ENCODE measurements around the gene JPH2. TPM values are rescaled to one million over a fixed set of nuclear protein-coding genes. Genes with fewer than 3 reads are reported as not detected.

JPH2 gene
- total and polyA plus RNA-seq, 10 of the 15 experiments (the other 5 are each of a cell fraction or from before 2014, with no cell fraction given), result 0.16 TPM; not detected in 9

GRCh38 chr20:44221368-44221954 lies 34.5 kb upstream of the JPH2 start (continued):
- TF ChIP-seq CEBPB (IDR thresholded peaks at IDR 0.05; ENCODE audit: borderline replicate concordance in 1 of 2, low read depth in 2 of 2, low read length in 2 of 2) (no peak), PML (IDR thresholded peaks at IDR 0.05; ENCODE audit: low read length) (no peak), E2F8 (IDR thresholded peaks at IDR 0.05; ENCODE audit: low read depth, partially characterized antibody) (no peak), GATAD2B (conservative IDR thresholded peaks at IDR 0.05; ENCODE audit: low read depth) (no peak), BCLAF1 (IDR thresholded peaks at IDR 0.05) (no peak), MEF2B (IDR thresholded peaks at IDR 0.05; ENCODE audit: partially characterized antibody, poor library complexity, severe bottlenecking) (no peak), ZNF217 (IDR thresholded peaks at IDR 0.05) (no peak), SPI1 (IDR thresholded peaks at IDR 0.05; ENCODE audit: borderline replicate concordance, insufficient read depth, low read depth, low read length) (no peak)

Measured in GM12878 (cell line).